ENCODE data around the gene MCCC1. TPM values are rescaled to one million over a fixed set of nuclear protein-coding genes. Genes with fewer than 3 reads are reported as not detected.

The MCCC1 gene
- total and polyA plus RNA-seq, 2 of the 13 experiments (the other 11 are each of a cell fraction or from before 2014, with no cell fraction given) = 11.7 to 30.1 TPM

DNA sequence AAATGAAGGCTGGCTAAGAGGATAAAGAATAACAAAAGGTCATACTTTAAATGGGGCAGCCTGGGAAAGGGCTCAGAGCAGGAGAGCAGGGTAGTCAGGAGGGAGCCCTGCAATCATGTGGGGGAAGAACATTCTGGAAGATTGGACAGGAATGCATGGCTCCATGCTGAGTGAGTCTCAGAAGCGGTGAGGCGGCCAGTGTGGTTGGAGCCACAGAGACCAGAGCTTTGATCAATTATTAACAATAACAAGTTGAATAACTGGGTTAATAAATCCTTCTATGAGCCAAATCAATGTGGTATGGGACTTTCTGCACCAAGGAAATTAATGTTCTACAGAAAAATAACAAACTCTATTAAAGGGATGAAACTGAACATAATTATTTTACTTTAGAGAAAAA, 61.1 kb downstream of the MCCC1 start (continued):
- TF ChIP-seq, protein P1, sequence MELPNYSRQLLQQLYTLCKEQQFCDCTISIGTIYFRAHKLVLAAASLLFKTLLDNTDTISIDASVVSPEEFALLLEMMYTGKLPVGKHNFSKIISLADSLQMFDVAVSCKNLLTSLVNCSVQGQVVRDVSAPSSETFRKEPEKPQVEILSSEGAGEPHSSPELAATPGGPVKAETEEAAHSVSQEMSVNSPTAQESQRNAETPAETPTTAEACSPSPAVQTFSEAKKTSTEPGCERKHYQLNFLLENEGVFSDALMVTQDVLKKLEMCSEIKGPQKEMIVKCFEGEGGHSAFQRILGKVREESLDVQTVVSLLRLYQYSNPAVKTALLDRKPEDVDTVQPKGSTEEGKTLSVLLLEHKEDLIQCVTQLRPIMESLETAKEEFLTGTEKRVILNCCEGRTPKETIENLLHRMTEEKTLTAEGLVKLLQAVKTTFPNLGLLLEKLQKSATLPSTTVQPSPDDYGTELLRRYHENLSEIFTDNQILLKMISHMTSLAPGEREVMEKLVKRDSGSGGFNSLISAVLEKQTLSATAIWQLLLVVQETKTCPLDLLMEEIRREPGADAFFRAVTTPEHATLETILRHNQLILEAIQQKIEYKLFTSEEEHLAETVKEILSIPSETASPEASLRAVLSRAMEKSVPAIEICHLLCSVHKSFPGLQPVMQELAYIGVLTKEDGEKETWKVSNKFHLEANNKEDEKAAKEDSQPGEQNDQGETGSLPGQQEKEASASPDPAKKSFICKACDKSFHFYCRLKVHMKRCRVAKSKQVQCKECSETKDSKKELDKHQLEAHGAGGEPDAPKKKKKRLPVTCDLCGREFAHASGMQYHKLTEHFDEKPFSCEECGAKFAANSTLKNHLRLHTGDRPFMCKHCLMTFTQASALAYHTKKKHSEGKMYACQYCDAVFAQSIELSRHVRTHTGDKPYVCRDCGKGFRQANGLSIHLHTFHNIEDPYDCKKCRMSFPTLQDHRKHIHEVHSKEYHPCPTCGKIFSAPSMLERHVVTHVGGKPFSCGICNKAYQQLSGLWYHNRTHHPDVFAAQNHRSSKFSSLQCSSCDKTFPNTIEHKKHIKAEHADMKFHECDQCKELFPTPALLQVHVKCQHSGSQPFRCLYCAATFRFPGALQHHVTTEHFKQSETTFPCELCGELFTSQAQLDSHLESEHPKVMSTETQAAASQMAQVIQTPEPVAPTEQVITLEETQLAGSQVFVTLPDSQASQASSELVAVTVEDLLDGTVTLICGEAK (IDR thresholded peaks at IDR 0.05) = no peak
- TF ChIP-seq, protein P1 (CRISPR knock-in tag; IDR thresholded peaks at IDR 0.05) = no peak
- TF ChIP-seq NAIF1 (CRISPR knock-in tag; IDR thresholded peaks at IDR 0.05; ENCODE audit: borderline replicate concordance) (no peak), ZNF207 (IDR thresholded peaks at IDR 0.05; ENCODE audit: borderline replicate concordance) (no peak), ZNF33B (CRISPR knock-in tag; IDR thresholded peaks at IDR 0.05) (no peak), ADNP (CRISPR knock-in tag; IDR thresholded peaks at IDR 0.05) (no peak), RORA (CRISPR knock-in tag; IDR thresholded peaks at IDR 0.05) (no peak), CBX2 (IDR thresholded peaks at IDR 0.05; ENCODE audit: low read depth, low read length) (no peak), CBX2 (CRISPR knock-in tag; IDR thresholded peaks at IDR 0.05; ENCODE audit: low read depth) (no peak), NBN (conservative IDR thresholded peaks at IDR 0.05) (no peak), ZNF605 (CRISPR knock-in tag; IDR thresholded peaks at IDR 0.05) (no peak), GPN1 (CRISPR knock-in tag; IDR thresholded peaks at IDR 0.05; ENCODE audit: borderline replicate concordance) (no peak), ZFY (CRISPR knock-in tag; IDR thresholded peaks at IDR 0.05) (no peak), HMGXB3 (CRISPR knock-in tag; IDR thresholded peaks at IDR 0.05; ENCODE audit: borderline replicate concordance) (no peak)

Measured in HepG2 (cell line).